HCT116 (cell line): ENCODE measurements around the gene PAM16. TPM values are rescaled to one million over a fixed set of nuclear protein-coding genes. Genes with fewer than 3 reads are reported as not detected.

Source experiments
- ATAC-seq: fragments of 200-7000 bp; cut with Tn5 transposase; 2 replicates; pipeline ENCODE4 v1.9.1; 2020; ENCODE audit warnings: mild to moderate bottlenecking, moderate library complexity
- BruUV-seq: library from RNA; stranded (reverse); fragments of 400-500 nt; replicated peaks from 2 replicates; lab custom pipeline; 2021; lab: Mats Ljungman, UMichigan
- CTCF ChIA-PET: fragments of 300-600 bp; sonication (Branson Sonifier 250); formaldehyde crosslinking; loops from one replicate; lab custom pipeline; 2021; ENCODE audit warnings: antibody characterized with exemption; lab: Charles Lee
- POLR2A ChIA-PET: fragments of 300-600, 350-600 bp; sonication (Branson Sonifier 250); formaldehyde crosslinking; loops from one replicate; lab custom pipeline; 2021; ENCODE audit warnings: antibody characterized with exemption; lab: Charles Lee
- RAD21 ChIA-PET, 2 experiments: fragments of 300-600 bp; sonication (Branson Sonifier 250); formaldehyde crosslinking; loops; one replicate each; lab custom pipeline; 2023; ENCODE audit warnings: low total read pairs in 2 of 2; ENCODE audit not compliant: uncharacterized antibody in 2 of 2, unreplicated experiment in 2 of 2, low non-redundant PET in 1 of 2; lab: Charles Lee
- DNase-seq: peaks from one replicate; pipeline ENCODE4 v3.0.0-alpha.2; 2010; ENCODE audit warnings: low read depth, low spot score
- H2AFZ ChIP-seq: fragments of 200-600 bp; shearing (Covaris generic), sonication (generic); 2 replicates; pipeline ENCODE4 v1.6.1; 2017; ENCODE audit warnings: low read depth, mixed run types, mixed read lengths, antibody characterized with exemption, low read length; ENCODE audit not compliant: poor library complexity, severe bottlenecking
- H3K27ac ChIP-seq: 2 replicates; pipeline ENCODE4 v1.5.1; 2012; ENCODE audit warnings: low read depth, low read length
- H3K27me3 ChIP-seq: fragments of 200-600 bp; sonication (generic); 2 replicates; pipeline ENCODE4 v1.6.1; 2016; ENCODE audit warnings: mixed run types, low read length, mixed read lengths; ENCODE audit not compliant: insufficient read depth
- H3K36me3 ChIP-seq, 2 experiments: fragments of 200-500 bp in 1 of 2; fragments of 200-600 bp in 1 of 2; sonication (Bioruptor generic) in 1 of 2; sonication (generic) in 1 of 2; 2 replicates each; pipeline versions ENCODE4 v1.5.1 to v1.6.1; 2014 to 2016; ENCODE audit warnings: low read length in 2 of 2, inconsistent platforms in 1 of 2, mixed read lengths in 1 of 2, mixed run types in 1 of 2; ENCODE audit not compliant: insufficient read depth in 2 of 2, control insufficient read depth in 1 of 2
- H3K4me1 ChIP-seq, 2 experiments: fragments of 200-600 bp in 1 of 2; sonication (generic) in 1 of 2; 2 replicates each; pipeline versions ENCODE4 v1.5.1 to v1.6.1; 2012 to 2017; ENCODE audit warnings: low read length in 2 of 2, inconsistent platforms in 1 of 2, mild to moderate bottlenecking in 1 of 2, mixed read lengths in 1 of 2, mixed run types in 1 of 2, moderate library complexity in 1 of 2; ENCODE audit not compliant: insufficient read depth in 2 of 2, control insufficient read depth in 1 of 2
- H3K4me2 ChIP-seq: fragments of 200-600 bp; sonication (generic); 2 replicates; pipeline ENCODE4 v1.6.1; 2017; ENCODE audit warnings: mixed run types, low read length, mixed read lengths
- H3K4me3 ChIP-seq, 2 experiments: fragments of 200-600 bp in 1 of 2; sonication (generic) in 1 of 2; replicated peaks in 1 of 2; 2 replicates each; pipeline ENCODE4 v1.5.1; 2011 to 2016; ENCODE audit warnings: low read length in 2 of 2, control low read depth in 1 of 2, low read depth in 1 of 2, mild to moderate bottlenecking in 1 of 2, mixed read lengths in 1 of 2, mixed run types in 1 of 2
- H3K79me2 ChIP-seq: fragments of 200-600 bp; sonication (generic); 2 replicates; pipeline ENCODE4 v1.6.1; 2017; ENCODE audit warnings: mild to moderate bottlenecking, mixed run types, low read length, moderate library complexity, mixed read lengths; ENCODE audit not compliant: insufficient read depth
- H3K9ac ChIP-seq: fragments of 200-600 bp; sonication (generic); 2 replicates; pipeline ENCODE4 v1.6.1; 2016; ENCODE audit warnings: low read length, mixed read lengths
- H3K9me2 ChIP-seq: fragments of 200-600 bp; sonication (generic), shearing (Covaris generic); 2 replicates; pipeline ENCODE4 v1.6.1; 2017; ENCODE audit warnings: mixed run types, mild to moderate bottlenecking, moderate library complexity; ENCODE audit not compliant: insufficient read depth
- H3K9me3 ChIP-seq, 2 experiments: fragments of 200-500 bp in 1 of 2; fragments of 200-600 bp in 1 of 2; sonication (Bioruptor generic) in 1 of 2; sonication (generic) in 1 of 2; 2 replicates each; pipeline ENCODE4 v1.6.1; 2014 to 2017; ENCODE audit warnings: low read length in 2 of 2, mixed read lengths in 2 of 2, inconsistent platforms in 1 of 2, low read depth in 1 of 2, mild to moderate bottlenecking in 1 of 2, mixed run types in 1 of 2, moderate library complexity in 1 of 2; ENCODE audit not compliant: control insufficient read depth in 1 of 2, insufficient read depth in 1 of 2
- H4K20me1 ChIP-seq: fragments of 200-600 bp; sonication (generic), shearing (Covaris generic); 2 replicates; pipeline ENCODE4 v1.6.1; 2017; ENCODE audit warnings: mixed run types, mild to moderate bottlenecking, moderate library complexity; ENCODE audit not compliant: insufficient read depth
- CBX3 ChIP-seq: IDR thresholded peaks from 2 replicates; pipeline ENCODE4 v1.6.1; 2012; ENCODE audit warnings: low read depth
- CEBPB ChIP-seq: IDR thresholded peaks from 2 replicates; pipeline ENCODE4 v1.6.1; 2012; ENCODE audit warnings: low read depth
- CTCF ChIP-seq, 3 experiments: fragments of 200-600 bp in 1 of 3; sonication (generic) in 1 of 3; IDR thresholded peaks in 2 of 3; conservative IDR thresholded peaks in 1 of 3; 2 replicates each; pipeline ENCODE4 v1.5.1; 2012 to 2017; ENCODE audit warnings: low read depth in 2 of 3, low read length in 2 of 3, antibody characterized with exemption in 1 of 3, borderline replicate concordance in 1 of 3, control low read depth in 1 of 3, mild to moderate bottlenecking in 1 of 3, mixed read lengths in 1 of 3, mixed run types in 1 of 3, moderate library complexity in 1 of 3; ENCODE audit not compliant: insufficient read depth in 1 of 3
- EGR1 ChIP-seq: IDR thresholded peaks from 2 replicates; pipeline ENCODE4 v1.6.1; 2012; ENCODE audit warnings: low read depth
- EZH2 ChIP-seq: fragments of 200-600 bp; sonication (generic); IDR thresholded peaks from 2 replicates; pipeline ENCODE4 v1.6.1; 2017; ENCODE audit warnings: antibody characterized with exemption, mixed run types
- EZH2phosphoT487 ChIP-seq: fragments of 200-600 bp; IDR thresholded peaks from 2 replicates; pipeline ENCODE4 v1.6.1; 2018; ENCODE audit warnings: antibody characterized with exemption, borderline replicate concordance
- MAX ChIP-seq: IDR thresholded peaks from 2 replicates; pipeline ENCODE4 v1.6.1; 2012
- POLR2AphosphoS5 ChIP-seq: IDR thresholded peaks from 2 replicates; pipeline ENCODE4 v1.6.1; 2011; ENCODE audit warnings: mild to moderate bottlenecking, low read depth, low read length, moderate library complexity
- RAD21 ChIP-seq: IDR thresholded peaks from 2 replicates; pipeline ENCODE4 v1.6.1; 2012; ENCODE audit warnings: low read depth, mild to moderate bottlenecking
- SIN3A ChIP-seq: IDR thresholded peaks from 2 replicates; pipeline ENCODE4 v1.6.1; 2012; ENCODE audit warnings: low read depth
- SP1 ChIP-seq: IDR thresholded peaks from 2 replicates; pipeline ENCODE4 v1.6.1; 2012; ENCODE audit warnings: low read depth
- SRF ChIP-seq: IDR thresholded peaks from 2 replicates; pipeline ENCODE4 v1.6.1; 2012; ENCODE audit warnings: low read depth
- TCF7L2 ChIP-seq: IDR thresholded peaks from 2 replicates; pipeline ENCODE4 v1.7.0; 2011; ENCODE audit warnings: borderline replicate concordance, inconsistent platforms; ENCODE audit not compliant: insufficient read depth, insufficient read length; ENCODE audit errors: extremely low read depth
- YY1 ChIP-seq: IDR thresholded peaks from 2 replicates; pipeline ENCODE4 v1.6.1; 2011; ENCODE audit warnings: low read length, low read depth, moderate library complexity, mild to moderate bottlenecking; ENCODE audit not compliant: insufficient replicate concordance; ENCODE audit errors: extremely low read depth
- ZBTB33 ChIP-seq: IDR thresholded peaks from 2 replicates; pipeline ENCODE4 v1.6.1; 2011; ENCODE audit warnings: mild to moderate bottlenecking, low read length, moderate library complexity; ENCODE audit not compliant: insufficient replicate concordance; ENCODE audit errors: extremely low read depth
- ZNF274 ChIP-seq: fragments of 200-500 bp; sonication (Bioruptor generic); IDR thresholded peaks from 2 replicates; pipeline ENCODE4 v1.6.1; 2014; ENCODE audit warnings: mild to moderate bottlenecking, low read depth, low read length, inconsistent platforms
- intact Hi-C: fragments of 100-400 bp; cut with micrococcal nuclease; formaldehyde crosslinking; loops from 2 replicates; pipeline ENCODE4 v1.10.0; 2022
- total RNA-seq: library from RNA; stranded (reverse); gene quantifications from one replicate; pipeline ENCODE4 v1.2.1, GENCODE V29; 2021; ENCODE audit not compliant: unreplicated experiment
- TF ChIP-seq, protein P1 (sequence below): IDR thresholded peaks from 2 replicates; pipeline ENCODE4 v1.6.1; 2012; ENCODE audit warnings: low read depth
- TF ChIP-seq, protein P2 (sequence below): IDR thresholded peaks from 2 replicates; pipeline ENCODE4 v1.6.1; 2012

PAM16 gene
- total RNA-seq, 1 experiment from 2014 or later, result 102 TPM

- Histone ChIP-seq H3K4me1 (peaks cover 39 to 70% of the 10 kb centered on the region in 2 experiments), H3K27ac (no peak overlapping the region), H3K79me2 (peaks cover 14% of the 10 kb centered on the region; the same call in 1 of the 2 replicates), H3K36me3 (no peaks in the 10 kb centered on the region), H3K9me3 (no peaks in the 10 kb centered on the region), H4K20me1 (no peaks in the 10 kb centered on the region), H3K9ac (no peak overlapping the region), H3K4me3 (no peak overlapping the region), H2AFZ (no peak overlapping the region), H3K27me3 (no peaks in the 10 kb centered on the region), H3K9me2 (no peaks in the 10 kb centered on the region), H3K4me2 (no peak overlapping the region)
- ChIA-PET CTCF (interaction anchor here (1.8 kb wide), 1 partner anchor 32 kb away, joined by 8 read pairs; no protein-coding TSS in a partner anchor), RAD21 (no interaction called here), POLR2A (no interaction called here)
- no TSS peak for BruUV-seq
- TF ChIP-seq SIN3A (no peak), TCF7L2 (no peak), CEBPB (no peak), ZBTB33 (no peak), SRF (no peak), POLR2AphosphoS5 (no peak), MAX (no peak), EGR1 (no peak), SP1 (no peak), EZH2phosphoT487 (no peak), YY1 (no peak), CBX3 (no peak), RAD21 (no peak), CTCF (IDR thresholded peaks at IDR 0.05 in 2 of 3, conservative IDR thresholded peaks at IDR 0.05 in 1 of 3; ENCODE audit: borderline replicate concordance in 1 of 3, insufficient read depth in 1 of 3, low read depth in 2 of 3, low read length in 2 of 3) (no peak), EZH2 (no peak), ZNF274 (no peak)
- TF ChIP-seq, protein P1, sequence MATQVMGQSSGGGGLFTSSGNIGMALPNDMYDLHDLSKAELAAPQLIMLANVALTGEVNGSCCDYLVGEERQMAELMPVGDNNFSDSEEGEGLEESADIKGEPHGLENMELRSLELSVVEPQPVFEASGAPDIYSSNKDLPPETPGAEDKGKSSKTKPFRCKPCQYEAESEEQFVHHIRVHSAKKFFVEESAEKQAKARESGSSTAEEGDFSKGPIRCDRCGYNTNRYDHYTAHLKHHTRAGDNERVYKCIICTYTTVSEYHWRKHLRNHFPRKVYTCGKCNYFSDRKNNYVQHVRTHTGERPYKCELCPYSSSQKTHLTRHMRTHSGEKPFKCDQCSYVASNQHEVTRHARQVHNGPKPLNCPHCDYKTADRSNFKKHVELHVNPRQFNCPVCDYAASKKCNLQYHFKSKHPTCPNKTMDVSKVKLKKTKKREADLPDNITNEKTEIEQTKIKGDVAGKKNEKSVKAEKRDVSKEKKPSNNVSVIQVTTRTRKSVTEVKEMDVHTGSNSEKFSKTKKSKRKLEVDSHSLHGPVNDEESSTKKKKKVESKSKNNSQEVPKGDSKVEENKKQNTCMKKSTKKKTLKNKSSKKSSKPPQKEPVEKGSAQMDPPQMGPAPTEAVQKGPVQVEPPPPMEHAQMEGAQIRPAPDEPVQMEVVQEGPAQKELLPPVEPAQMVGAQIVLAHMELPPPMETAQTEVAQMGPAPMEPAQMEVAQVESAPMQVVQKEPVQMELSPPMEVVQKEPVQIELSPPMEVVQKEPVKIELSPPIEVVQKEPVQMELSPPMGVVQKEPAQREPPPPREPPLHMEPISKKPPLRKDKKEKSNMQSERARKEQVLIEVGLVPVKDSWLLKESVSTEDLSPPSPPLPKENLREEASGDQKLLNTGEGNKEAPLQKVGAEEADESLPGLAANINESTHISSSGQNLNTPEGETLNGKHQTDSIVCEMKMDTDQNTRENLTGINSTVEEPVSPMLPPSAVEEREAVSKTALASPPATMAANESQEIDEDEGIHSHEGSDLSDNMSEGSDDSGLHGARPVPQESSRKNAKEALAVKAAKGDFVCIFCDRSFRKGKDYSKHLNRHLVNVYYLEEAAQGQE, result no peak
- TF ChIP-seq, protein P2, sequence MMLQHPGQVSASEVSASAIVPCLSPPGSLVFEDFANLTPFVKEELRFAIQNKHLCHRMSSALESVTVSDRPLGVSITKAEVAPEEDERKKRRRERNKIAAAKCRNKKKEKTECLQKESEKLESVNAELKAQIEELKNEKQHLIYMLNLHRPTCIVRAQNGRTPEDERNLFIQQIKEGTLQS, result no peak
- DNase-seq, result no peak
- intact Hi-C loops, result no loop called here
- no peak for ATAC-seq
These were observed 19.0 kb upstream of the PAM16 start for GRCh38 chr16:4370151-4370550.
